Middle frontal gyrus (tissue), 1 donor: ENCODE measurements around the gene UBR7.
"Not testable (repeated sequence)": the region's sequence is repeated elsewhere in the genome, so short reads cannot be mapped to it uniquely, and the experiment has no call there.

Experiments
- DNase-seq: peaks from one replicate; pipeline ENCODE4 v3.0.0-alpha.2; 2015; ENCODE audit warnings: low spot score; ENCODE audit errors: extremely low spot score

Gene UBR7, protein sequence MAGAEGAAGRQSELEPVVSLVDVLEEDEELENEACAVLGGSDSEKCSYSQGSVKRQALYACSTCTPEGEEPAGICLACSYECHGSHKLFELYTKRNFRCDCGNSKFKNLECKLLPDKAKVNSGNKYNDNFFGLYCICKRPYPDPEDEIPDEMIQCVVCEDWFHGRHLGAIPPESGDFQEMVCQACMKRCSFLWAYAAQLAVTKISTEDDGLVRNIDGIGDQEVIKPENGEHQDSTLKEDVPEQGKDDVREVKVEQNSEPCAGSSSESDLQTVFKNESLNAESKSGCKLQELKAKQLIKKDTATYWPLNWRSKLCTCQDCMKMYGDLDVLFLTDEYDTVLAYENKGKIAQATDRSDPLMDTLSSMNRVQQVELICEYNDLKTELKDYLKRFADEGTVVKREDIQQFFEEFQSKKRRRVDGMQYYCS

DNA sequence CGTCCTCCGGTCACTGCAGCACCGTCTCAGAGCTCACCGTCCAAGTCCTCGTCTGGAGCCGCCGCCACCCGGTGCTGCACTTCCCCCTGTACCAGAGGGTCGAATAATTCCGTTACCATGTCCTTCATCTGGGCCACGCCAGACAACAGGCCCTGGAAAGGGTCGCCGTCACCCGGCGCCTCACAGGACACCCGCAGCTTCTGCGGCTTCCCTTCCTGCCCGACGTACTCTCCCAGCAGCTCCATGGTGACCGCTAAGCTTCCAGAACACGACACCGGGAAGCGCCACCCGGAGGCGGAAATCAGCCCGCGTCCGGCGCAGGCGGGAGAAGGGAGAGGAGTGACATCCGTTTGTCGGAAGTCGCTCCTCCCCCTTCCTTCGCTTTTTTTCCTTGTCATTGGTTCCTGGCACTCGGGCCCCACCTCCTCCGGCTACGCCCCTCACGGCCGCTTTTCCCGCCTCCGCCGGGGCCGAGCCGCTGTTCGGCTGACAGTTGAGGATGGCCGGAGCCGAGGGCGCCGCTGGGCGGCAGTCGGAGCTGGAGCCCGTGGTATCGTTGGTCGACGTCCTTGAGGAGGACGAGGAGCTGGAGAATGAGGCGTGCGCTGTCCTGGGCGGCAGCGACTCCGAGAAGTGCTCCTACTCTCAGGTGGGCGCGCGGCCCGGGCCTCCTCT is at the start of gene UBR7, which contains the start of gene GON7:
UBR7 (plus strand) TSS at position 464 of the 675 bp plus-strand sequence; CDS start at position 500, 36 bp downstream.
GON7 (minus strand) TSS at position 273 of the 675 bp plus-strand sequence; CDS start at position 245, 28 bp downstream.
- peak; percentile 95 for DNase-seq

DNA sequence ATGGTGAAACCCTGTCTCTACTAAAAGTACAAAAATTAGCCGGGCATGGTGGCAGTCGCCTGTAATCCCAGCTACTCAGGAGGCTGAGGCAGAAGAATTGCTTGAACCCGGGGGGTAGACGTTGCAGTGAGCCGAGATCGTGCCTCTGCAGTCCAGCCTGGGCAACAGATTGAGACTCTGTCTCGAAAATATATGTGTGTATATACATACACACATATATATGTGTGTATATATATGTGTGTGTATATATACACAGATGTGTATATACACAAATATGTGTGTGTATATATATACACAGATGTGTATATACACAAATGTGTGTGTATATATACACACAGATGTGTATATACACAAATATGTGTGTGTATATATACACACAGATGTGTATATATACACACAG is 48.7 kb upstream of the UBR7 start:
- DNase-seq, result not testable (repeated sequence)

- DNase-seq, result not testable (repeated sequence)
Measured at GRCh38 chr14:93159625-93160352, 47.3 kb upstream of the UBR7 start.

DNA sequence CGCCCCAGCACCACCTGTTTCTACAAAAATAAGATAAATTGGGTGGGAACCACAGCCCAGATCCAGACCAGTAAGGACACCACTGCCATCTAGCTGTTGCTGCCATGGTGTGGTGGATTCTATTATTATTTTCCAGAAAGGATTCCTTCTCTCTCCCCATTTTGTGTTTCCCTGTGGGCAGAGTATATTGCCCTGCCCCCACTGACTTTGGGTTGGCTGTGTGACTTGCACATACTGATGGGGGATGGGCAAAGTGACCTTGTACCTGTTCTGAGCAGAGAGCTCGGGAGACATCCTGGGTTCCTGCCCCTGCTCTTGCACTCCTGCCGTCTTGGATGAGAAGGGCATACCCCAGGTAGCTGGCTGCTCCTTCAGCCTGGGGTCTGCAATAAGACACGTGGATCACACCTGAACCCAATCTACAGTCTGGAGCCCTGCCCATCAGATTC is 46.7 kb upstream of the UBR7 start:
- no peak for DNase-seq

- DNase-seq, result no peak
Measured at GRCh38 chr14:93161411-93161940, 45.6 kb upstream of the UBR7 start.

- no peak for DNase-seq
Measured at GRCh38 chr14:93163564-93163963, 43.5 kb upstream of the UBR7 start.

- DNase-seq, result not testable (repeated sequence)
Measured at GRCh38 chr14:93165271-93166265, 41.5 kb upstream of the UBR7 start.

- not testable (repeated sequence) for DNase-seq
Measured at GRCh38 chr14:93168610-93169009, 38.4 kb upstream of the UBR7 start.

DNA sequence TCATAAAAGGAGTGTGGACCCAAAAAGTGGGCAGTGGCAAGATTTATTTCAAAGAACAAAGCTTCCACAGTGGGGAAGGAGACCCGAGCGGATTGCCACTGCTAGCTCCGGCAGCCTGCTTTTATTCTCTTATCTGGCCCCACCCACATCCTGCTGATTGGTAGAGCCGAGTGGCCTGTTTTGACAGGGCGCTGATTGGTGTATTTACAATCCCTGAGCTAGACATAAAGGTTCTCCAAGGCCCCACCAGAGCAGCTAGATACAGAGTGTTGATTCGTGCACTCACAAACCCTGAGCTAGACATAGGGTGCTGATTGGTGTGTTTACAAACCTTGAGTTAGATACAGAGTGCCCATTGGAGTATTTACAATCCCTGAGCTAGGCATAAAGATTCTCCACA is 37.4 kb upstream of the UBR7 start:
- not testable (repeated sequence) for DNase-seq

- not testable (repeated sequence) for DNase-seq
Measured at GRCh38 chr14:93170141-93170540, 36.9 kb upstream of the UBR7 start.

DNA sequence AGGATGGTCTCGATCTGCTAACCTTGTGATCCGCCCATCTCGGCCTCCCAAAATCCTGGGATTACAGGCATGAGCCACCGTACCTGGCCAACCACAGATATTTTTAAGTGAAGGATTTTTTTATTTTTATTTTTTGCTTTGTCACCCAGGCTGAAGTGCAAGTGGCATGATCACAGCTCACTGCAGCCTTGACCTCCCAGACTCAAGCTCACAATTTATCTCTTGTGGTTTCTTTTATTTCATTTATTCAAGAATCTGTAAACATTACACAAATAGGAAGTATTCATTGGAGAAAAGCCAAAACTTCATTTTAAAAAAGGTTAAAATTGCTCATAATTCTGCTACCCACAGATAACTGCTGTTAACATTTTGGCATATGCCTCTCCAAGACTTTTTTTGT is 35.7 kb upstream of the UBR7 start:
- DNase-seq, result no peak

DNA sequence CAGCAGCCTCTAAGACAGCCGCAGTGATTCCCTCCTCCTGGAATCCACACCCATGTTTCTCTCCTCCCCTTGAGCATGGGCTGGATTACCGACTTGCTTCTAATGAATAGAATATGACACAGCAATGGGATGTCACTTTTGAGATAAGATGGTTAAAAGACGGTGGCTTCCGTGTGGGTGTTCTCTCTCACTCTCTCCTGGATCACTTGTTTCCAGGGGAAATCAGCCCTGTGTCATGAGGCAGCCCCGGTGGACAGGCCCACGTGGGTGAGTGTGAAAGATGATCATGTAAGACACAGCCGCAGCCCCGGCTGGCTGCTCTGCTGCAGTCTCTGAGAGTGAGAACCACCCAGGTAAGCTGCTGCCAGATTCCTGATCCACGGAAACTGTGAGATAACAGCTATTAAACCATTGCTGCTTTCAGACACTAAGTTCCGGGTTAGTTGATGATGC is 33.1 kb upstream of the UBR7 start:
- no peak for DNase-seq

DNA sequence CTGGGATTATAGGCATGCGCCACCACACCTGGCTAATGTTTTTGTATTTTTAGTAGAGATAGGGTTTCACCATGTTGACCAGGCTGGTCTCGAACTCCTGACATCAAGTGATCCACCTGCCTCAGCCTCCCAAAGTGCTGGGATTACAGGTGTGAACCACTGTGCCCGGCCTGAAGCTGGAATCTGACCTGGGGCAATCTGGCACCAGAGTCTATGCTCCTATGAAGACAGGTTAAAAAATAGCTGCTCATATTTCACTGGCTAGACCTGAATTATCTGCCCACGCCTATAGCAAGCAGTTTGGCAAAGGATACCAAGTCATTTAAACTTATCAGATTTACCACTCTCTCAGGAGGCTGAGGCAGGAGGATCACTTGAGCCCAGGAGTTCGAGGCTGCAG is 32.3 kb upstream of the UBR7 start:
- DNase-seq, result not testable (repeated sequence)

DNA sequence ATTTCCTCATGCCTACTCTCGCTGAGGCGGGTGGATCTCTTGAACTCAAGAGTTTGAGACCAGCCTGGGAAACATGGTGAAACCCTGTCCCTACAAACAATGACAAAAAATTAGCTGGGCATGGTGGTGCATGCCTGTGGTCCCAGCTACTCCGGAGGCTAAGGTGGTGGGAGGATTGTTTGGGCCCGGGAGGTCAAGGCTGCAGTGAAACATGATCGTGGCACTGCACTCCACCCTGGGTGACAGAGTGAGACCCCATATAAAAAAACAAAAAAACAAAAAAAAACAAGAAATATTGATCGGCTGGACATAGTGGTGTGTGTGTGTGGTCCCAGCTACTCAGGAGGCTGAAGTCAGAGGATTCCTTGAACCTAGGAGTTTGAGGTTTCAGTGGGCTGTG is 31.6 kb upstream of the UBR7 start:
- no peak for DNase-seq

DNA sequence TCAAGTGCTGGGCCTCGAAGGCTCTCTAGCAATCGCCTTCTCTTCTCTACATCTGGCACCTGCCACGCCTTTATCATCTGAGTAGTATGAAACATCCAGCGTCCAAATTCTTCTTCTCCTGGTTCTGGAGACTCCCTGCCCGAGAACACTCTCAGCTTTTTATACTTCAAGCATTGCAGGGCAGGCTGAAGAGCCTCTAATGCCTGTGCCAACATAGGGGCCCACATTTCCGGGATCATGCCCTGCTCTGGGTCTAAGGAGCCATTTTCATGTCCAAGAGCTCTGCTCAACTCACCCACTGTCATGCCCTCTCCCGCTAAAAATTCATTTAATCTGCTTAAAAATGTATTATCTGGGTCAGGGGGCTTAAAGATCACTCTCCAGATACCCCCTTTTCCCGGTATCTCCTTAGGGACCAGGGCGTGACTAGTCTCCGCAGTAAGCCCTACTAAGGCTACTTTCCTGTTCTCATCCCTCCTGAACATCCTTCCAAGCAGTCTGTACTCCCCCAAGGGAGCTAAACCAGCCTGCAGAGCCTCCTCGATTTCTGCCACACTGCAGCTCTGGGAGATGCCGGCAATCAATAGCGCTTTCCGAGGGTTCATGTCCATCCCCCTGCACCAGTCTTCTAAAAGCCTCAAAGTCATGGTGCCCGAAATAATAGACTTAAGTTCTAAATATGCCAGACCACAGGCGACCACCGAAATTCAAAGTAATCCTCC is 23.3 kb upstream of the UBR7 start:
- DNase-seq, result no peak

DNA sequence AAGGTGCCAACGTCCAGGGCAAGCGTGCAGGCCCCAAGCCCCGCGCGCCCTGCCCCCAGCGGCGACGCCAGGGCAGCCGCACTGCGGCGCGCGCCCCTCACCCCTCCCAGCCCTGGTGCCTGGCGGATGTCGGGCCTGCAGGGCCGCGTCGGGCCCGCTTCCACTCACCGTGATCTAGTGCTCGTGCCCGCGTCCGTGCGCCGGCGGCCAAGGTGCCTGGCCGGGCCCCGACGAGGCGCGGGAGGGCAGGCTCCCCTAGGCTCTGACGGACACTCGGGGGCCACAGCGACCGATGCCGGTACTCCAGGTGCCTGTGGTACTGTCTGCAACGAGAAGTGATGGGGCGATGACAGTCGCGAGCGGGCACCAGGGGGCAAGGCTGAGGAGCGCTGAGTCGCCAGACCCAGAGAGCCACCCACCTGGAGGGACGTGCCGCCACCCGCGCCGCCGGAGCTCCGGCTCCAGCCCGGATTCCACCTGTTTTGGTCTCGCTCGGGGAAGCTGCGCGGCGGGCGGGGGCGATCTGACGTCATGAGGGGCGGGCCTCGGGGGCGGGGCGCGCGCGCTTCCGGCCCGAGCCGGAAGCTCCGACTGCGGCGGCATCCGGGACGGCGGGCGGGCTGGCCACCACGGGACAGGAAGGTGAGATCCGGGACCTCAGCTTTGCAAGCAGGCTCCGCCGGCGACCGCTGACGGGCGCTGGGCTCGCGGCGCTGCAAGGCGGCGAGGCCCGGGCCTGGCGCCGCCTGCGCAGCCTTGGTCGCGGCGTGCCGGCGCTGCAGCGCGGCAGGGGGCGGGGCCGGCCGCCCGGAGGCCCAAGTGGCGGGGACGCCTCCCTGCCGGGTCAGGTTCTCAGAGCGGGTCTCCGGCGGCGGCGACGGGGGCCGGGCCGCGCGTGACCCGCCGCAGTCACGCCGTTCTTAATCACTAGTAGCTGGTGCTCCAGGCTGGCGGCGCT is 22.4 kb upstream of the UBR7 start, which contains the start of the genes LYSET and MOAP1:
LYSET (plus strand) TSS at position 927 of the 958 bp plus-strand sequence. CDS start 89 bp downstream, outside the sequence.
MOAP1 (minus strand) TSS at position 507 of the 958 bp plus-strand sequence. CDS start 655 bp downstream, outside the sequence.
- peak; percentile 63 for DNase-seq

- DNase-seq, result no peak
Measured at GRCh38 chr14:93185349-93185720, 21.7 kb upstream of the UBR7 start.

DNA sequence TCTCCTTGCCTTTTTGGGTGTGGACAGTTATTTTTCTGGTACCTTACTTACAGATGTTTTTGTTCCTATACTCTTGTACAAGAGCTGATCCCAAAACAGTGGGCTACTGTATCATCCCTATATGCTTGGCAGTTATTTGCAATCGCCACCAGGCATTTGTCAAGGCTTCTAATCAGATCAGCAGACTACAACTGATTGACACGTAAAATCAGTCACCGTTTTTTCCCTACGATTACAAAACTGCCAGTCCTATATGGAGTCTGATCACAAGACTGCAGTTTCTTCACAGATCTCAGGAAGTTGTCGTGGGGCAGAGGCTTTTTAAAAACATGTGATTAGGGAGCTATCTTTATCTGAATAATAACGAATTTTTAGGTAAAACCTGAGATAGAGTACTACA is 20.6 kb upstream of the UBR7 start:
- DNase-seq, result no peak
